HepG2 (cell line): Measurements from ENCODE around the gene EIF5A2. TPM values are rescaled to one million over a fixed set of nuclear protein-coding genes. Genes with fewer than 3 reads are reported as not detected.

Source experiments
- ELF4 ChIP-seq: sonication (generic); formaldehyde crosslinking; IDR thresholded peaks from 2 replicates; pipeline ENCODE4 v1.5.0; 2020; ENCODE audit warnings: missing genetic modification reagents, mild to moderate bottlenecking, moderate library complexity, borderline replicate concordance
- HNRNPUL1 ChIP-seq: fragments of 200-400 bp; formaldehyde crosslinking; IDR thresholded peaks from 2 replicates; pipeline ENCODE4 v1.6.1; 2017; ENCODE audit warnings: low read depth, mild to moderate bottlenecking, low read length, moderate library complexity
- IRF9 ChIP-seq: sonication (generic); formaldehyde crosslinking; IDR thresholded peaks from 2 replicates; pipeline ENCODE4 v1.8.0; 2022; ENCODE audit warnings: missing genetic modification reagents, mild to moderate bottlenecking, borderline replicate concordance
- KAT7 ChIP-seq: IDR thresholded peaks from 2 replicates; pipeline ENCODE4 v1.6.1; 2018; ENCODE audit warnings: borderline replicate concordance, missing compliant biosample characterization
- NR0B2 ChIP-seq: sonication (generic); formaldehyde crosslinking; IDR thresholded peaks from 2 replicates; pipeline ENCODE4 v1.4.0; 2020; ENCODE audit warnings: mild to moderate bottlenecking, missing genetic modification reagents
- POLR2AphosphoS5 ChIP-seq: IDR thresholded peaks from 2 replicates; pipeline ENCODE4 v1.6.1; 2012; ENCODE audit warnings: low read depth, low read length
- RBM39 ChIP-seq: fragments of 200-400 bp; formaldehyde crosslinking; IDR thresholded peaks from one replicate; pipeline ENCODE4 v1.6.1; 2018; ENCODE audit warnings: antibody characterized with exemption, mild to moderate bottlenecking, low read depth, low read length; ENCODE audit not compliant: poor library complexity, severe bottlenecking
- SP2 ChIP-seq: sonication (generic); formaldehyde crosslinking; IDR thresholded peaks from 2 replicates; pipeline ENCODE4 v1.5.1; 2020; ENCODE audit warnings: mild to moderate bottlenecking, missing genetic modification reagents
- STAG1 ChIP-seq: sonication (generic); formaldehyde crosslinking; IDR thresholded peaks from 2 replicates; pipeline ENCODE4 v1.4.0; 2020; ENCODE audit warnings: missing genetic modification reagents
- ZNF12 ChIP-seq: sonication (generic); formaldehyde crosslinking; IDR thresholded peaks from 2 replicates; pipeline ENCODE4 v1.5.0; 2020; ENCODE audit warnings: missing genetic modification reagents
- ZNF383 ChIP-seq: sonication (generic); formaldehyde crosslinking; IDR thresholded peaks from 2 replicates; pipeline ENCODE4 v1.4.0; 2020; ENCODE audit warnings: missing genetic modification reagents, mild to moderate bottlenecking, borderline replicate concordance
- ZNF572 ChIP-seq: sonication (generic); formaldehyde crosslinking; IDR thresholded peaks from 2 replicates; pipeline ENCODE4 v1.5.1; 2020; ENCODE audit warnings: mild to moderate bottlenecking, missing genetic modification reagents
- ZNF687 ChIP-seq: sonication (generic); formaldehyde crosslinking; IDR thresholded peaks from 2 replicates; pipeline ENCODE4 v1.5.1; 2020; ENCODE audit warnings: mild to moderate bottlenecking, missing genetic modification reagents, moderate library complexity
- polyA plus RNA-seq, 8 experiments: library from polyadenylated mRNA; depleted of rRNA in 3 of 8; stranded (reverse) in 7 of 8; unstranded in 1 of 8; fragments of >200 nt; fragmentation: Illumina TruSeq in 4 of 8; extraction: Trizol in 4 of 8; gene quantifications; 2 replicates each; pipeline versions ENCODE4 v1.2.1 to v1.2.3, GENCODE V29; 2011 to 2016; ENCODE audit warnings: low read depth in 4 of 8, missing spikeins in 1 of 8, mixed read lengths in 1 of 8; ENCODE audit not compliant: insufficient read depth in 1 of 8
- total RNA-seq, 5 experiments: library from RNA; depleted of rRNA; stranded (reverse); fragments of >200 nt; fragmentation: Illumina TruSeq; extraction: Trizol; gene quantifications; 2 replicates each; pipeline ENCODE4 v1.2.3, GENCODE V29; 2016; ENCODE audit warnings: low read depth in 1 of 5
- TF ChIP-seq, protein P1 (sequence below): sonication (generic); formaldehyde crosslinking; IDR thresholded peaks from 2 replicates; pipeline ENCODE4 v1.8.0; 2022; ENCODE audit warnings: low read depth, missing genetic modification reagents
- TF ChIP-seq, protein P2 (sequence below): sonication (generic); formaldehyde crosslinking; conservative IDR thresholded peaks from 2 replicates; pipeline ENCODE4 v1.8.0; 2022; ENCODE audit warnings: missing genetic modification reagents
- TF ChIP-seq, protein P3 (sequence below): sonication (generic); formaldehyde crosslinking; IDR thresholded peaks from 2 replicates; pipeline ENCODE4 v1.5.1; 2020; ENCODE audit warnings: missing genetic modification reagents, mild to moderate bottlenecking, borderline replicate concordance

Gene EIF5A2
- total and polyA plus RNA-seq, 2 of the 13 experiments (the other 11 are each of a cell fraction or from before 2014, with no cell fraction given), result 3.5 to 9.4 TPM

DNA sequence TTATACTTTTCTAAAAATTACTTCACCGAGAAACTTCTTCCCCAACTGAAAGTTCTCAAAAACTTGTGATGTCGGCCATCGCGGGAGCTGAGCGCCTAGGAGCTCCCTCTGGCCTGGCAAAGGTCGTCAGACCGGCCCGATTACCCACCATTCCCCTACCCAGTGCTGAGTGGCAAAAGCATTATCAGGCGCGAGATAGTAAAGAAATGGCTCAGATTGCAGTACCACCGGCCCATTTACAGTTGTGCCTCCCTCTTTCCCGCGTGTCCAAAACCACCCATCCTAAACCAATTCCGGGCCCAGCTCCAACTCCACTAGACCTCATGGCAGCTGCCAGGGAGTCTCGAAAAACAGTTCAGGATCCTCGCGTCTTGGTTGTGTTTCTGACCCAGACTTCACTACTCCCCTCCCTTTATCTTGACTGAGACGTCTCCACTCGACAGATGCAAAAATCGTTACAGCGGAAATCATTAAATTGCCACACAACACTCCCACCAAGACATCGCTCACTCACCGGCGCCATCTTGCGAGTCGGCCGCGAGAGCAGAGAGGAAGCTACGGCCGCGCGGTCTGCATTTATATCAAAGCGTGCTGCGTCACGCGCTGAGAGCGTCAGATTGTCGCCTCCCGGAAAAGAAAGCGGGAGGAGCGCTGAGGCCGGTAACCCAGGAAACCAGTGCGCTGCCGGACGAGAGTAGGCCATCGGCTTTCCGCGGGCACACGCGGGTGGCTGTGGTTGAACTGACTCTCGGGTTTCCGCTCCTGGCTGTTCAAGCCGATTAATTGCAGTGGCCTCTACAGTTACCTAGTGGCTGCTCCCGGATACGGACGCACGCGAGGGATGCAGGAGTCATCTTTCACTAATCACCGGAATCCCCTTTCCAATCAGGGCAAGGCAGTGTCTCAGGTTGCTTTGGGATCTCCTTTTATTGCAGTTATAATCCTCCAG lies 38.5 kb downstream of the EIF5A2 start, which contains the start of gene RPL22L1 (continued):
- TF ChIP-seq, protein P1, sequence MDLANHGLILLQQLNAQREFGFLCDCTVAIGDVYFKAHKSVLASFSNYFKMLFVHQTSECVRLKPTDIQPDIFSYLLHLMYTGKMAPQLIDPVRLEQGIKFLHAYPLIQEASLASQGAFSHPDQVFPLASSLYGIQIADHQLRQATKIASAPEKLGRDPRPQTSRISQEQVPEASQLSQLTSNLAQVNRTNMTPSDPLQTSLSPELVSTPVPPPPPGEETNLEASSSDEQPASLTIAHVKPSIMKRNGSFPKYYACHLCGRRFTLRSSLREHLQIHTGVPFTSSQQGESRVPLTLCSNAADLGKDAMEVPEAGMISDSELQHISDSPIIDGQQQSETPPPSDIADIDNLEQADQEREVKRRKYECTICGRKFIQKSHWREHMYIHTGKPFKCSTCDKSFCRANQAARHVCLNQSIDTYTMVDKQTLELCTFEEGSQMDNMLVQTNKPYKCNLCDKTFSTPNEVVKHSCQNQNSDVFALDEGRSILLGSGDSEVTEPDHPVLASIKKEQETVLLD (CRISPR knock-in tag), result no peak
- TF ChIP-seq SP2 (CRISPR knock-in tag) (no peak), POLR2AphosphoS5 (peak; percentile 99), NR0B2 (CRISPR knock-in tag) (0 out of 2 replicates have a peak, but pooled peaks have one; percentile 24), RBM39 (peak; percentile 75), ZNF572 (CRISPR knock-in tag) (no peak), ZNF687 (CRISPR knock-in tag) (peak; percentile 97), IRF9 (CRISPR knock-in tag) (peak; percentile 72; the same call in 1 of the 2 replicates), ELF4 (CRISPR knock-in tag) (peak; percentile 73; the same call in 1 of the 2 replicates), ZNF383 (CRISPR knock-in tag) (no peak), HNRNPUL1 (no peak), STAG1 (CRISPR knock-in tag) (no peak), ZNF12 (no peak), KAT7 (peak; percentile 29; the same call in 1 of the 2 replicates)
- TF ChIP-seq, protein P2, sequence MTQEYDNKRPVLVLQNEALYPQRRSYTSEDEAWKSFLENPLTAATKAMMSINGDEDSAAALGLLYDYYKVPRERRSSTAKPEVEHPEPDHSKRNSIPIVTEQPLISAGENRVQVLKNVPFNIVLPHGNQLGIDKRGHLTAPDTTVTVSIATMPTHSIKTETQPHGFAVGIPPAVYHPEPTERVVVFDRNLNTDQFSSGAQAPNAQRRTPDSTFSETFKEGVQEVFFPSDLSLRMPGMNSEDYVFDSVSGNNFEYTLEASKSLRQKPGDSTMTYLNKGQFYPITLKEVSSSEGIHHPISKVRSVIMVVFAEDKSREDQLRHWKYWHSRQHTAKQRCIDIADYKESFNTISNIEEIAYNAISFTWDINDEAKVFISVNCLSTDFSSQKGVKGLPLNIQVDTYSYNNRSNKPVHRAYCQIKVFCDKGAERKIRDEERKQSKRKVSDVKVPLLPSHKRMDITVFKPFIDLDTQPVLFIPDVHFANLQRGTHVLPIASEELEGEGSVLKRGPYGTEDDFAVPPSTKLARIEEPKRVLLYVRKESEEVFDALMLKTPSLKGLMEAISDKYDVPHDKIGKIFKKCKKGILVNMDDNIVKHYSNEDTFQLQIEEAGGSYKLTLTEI, result no peak
- TF ChIP-seq, protein P3, sequence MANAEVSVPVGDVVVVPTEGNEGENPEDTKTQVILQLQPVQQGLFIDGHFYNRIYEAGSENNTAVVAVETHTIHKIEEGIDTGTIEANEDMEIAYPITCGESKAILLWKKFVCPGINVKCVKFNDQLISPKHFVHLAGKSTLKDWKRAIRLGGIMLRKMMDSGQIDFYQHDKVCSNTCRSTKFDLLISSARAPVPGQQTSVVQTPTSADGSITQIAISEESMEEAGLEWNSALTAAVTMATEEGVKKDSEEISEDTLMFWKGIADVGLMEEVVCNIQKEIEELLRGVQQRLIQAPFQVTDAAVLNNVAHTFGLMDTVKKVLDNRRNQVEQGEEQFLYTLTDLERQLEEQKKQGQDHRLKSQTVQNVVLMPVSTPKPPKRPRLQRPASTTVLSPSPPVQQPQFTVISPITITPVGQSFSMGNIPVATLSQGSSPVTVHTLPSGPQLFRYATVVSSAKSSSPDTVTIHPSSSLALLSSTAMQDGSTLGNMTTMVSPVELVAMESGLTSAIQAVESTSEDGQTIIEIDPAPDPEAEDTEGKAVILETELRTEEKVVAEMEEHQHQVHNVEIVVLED (CRISPR knock-in tag), result peak; percentile 99
